GM19328 (cell line): ENCODE measurements around the gene BMP2.

Experiments
- ATAC-seq: cut with Tn5 transposase; IDR thresholded peaks from one replicate; pipeline ENCODE4 v1.9.1; 2021; ENCODE audit warnings: mild to moderate bottlenecking, moderate library complexity; ENCODE audit not compliant: unreplicated experiment

Gene BMP2

DNA sequence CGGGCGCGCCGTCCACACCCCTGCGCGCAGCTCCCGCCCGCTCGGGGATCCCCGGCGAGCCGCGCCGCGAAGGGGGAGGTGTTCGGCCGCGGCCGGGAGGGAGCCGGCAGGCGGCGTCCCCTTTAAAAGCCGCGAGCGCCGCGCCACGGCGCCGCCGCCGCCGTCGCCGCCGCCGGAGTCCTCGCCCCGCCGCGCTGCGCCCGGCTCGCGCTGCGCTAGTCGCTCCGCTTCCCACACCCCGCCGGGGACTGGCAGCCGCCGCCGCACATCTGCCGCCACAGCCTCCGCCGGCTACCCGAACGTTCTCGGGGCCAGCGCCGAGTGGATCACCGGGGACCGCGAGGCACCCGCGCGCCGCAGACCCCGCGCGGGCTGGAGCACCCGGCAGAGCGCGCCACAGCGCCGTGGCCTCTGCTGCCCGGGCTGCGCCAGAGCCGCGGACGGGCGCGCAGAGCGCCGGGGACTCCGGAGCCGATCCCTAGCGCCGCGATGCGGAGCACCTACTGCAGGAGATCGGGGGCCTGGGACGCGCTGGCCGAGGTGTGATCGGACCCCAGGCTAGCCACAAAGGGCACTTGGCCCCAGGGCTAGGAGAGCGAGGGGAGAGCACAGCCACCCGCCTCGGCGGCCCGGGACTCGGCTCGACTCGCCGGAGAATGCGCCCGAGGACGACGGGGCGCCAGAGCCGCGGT, at the start of gene BMP2:
BMP2 (plus strand) TSS at position 151 of the 692 bp plus-strand sequence. CDS start 2,441 bp downstream, outside the sequence.
- ATAC-seq, result peak; percentile 68

DNA sequence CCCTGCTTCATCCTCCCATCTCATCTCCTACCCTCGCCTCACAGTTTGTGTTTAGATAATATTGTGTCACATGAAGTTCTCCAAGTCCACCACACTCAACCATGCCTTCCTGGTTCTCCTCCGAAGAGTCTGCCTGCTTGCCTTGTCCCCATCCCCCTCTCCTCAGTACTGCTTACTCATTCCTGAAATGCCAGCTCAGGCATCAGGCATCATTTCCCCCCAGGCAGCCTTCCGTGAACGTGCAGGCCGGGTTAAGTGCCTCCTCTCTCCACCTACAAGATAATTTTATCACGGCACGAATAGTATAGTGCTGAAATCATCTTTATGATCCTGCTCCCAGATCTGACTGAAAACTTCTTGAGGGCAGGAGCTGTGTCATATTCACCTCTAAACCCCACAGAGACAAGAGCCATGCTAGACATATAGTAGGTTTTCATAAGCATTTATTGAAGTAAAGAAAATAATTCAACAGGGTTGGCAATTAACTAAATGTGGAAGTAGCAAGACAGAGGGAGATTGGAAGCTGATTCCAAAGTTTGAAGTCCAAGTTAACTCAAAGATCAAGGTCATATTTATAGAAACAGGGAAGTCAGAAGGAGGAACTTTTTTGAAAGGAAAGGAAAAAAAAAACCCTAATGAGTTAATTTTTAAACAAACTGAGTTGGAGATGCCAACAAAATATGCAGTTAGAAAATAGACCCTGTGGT, 48.7 kb upstream of the BMP2 start:
- no peak for ATAC-seq

DNA sequence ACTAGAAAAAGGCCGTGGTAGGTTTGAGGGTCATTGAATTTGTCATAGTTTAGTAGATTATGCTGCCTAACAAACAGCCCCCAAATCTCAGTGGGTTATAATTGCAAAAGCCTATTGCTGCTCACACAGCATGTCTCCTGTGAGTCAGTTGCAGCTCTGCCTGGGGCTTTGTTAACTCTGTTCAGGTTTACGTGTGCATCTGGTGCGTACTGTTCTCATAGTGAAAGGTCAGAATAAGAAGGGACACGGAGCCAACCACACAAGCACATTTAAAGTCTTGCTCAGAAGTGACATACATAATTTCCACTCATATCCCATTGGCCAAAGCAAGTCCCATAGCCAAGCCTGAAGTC, 48.1 kb upstream of the BMP2 start:
- no peak for ATAC-seq

DNA sequence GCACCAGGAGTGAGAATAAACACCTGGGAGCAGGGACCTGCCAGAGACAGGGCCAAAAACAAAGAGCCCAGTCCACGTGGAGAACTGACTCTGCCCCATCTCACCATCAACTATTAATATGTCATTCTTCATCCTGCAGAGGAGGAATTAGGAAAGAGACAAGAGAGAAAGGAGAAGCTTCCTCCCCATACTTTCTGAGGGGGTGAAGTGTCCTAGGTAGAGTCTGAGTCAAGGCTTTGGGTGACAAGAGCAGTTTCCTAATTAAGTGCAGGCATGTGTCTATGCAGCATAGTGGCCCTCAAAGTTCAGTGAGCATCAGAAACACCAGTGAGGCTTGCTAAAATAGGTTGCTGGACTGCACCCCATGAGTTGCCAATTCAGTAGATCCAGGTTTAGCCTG, 40.7 kb upstream of the BMP2 start:
- ATAC-seq, result no peak

DNA sequence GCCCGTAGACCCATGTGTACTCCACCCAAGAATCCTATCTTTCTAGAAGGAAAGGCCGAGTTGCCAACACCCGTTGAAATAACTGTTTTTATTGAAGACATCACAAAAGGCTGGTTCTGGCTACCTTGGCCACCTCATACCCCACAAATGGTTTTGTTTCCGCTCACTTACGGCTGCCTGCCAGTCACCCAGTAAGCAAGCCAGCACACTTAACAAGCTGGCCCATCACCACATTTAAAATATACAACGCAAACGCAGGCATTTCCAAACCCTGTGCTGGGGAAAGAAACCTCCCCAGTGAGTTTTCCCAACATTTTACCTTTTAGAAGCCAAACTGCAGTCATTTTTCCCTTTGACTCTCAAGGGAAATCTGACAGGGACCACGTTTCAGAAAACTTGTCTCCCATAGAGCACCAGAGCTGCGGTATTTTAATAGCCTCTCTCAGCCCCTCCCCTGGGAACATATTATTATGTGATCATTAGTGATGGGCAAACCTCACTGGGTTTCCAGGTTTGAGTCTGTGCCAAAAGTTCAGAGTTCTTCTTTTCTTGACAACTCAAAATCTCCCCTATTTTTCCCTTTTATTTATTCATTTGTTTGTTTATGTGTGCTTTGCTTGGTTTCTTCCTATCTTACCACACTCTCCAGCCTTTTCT, 36.7 kb upstream of the BMP2 start:
- ATAC-seq, result no peak

DNA sequence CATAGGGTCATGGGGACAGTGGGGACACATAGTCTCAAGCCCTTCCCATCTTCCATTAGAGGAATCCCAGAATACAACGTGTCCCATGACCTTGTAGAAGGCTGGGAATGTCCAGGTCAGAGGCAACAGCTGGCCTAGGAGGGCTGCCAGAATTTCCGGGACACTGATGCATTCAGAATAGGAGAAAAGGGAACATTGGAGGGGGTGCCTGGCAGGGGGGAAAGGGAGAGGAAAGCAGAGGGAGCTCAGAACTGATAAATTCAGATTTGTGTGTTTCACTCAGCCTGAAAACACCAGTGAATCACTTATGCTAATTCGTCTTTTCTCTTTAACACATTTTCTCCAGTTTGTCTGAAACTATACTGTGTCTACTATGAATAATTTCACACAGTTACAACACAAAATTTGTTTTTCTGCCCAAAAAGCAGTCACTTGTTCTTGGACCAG, 35.5 kb upstream of the BMP2 start:
- ATAC-seq, result no peak

DNA sequence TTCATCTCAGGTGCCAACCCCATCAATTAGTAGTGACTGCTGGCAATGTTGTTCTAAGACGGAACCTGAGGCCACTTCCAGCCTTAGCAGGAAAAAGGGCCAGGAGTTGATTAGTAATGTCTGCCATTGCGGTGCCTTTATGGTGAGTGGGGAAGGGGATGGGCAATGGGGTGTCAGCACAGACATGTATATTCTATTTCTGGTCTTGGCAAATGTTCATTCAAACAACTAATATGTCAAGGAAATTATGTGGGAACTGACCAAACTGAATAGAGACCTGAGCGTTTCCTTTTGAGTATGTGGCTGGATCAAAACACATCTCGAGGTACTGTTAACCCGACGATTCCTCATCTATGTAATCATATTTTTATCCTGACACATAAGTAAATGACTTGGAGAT, 34.6 kb upstream of the BMP2 start:
- no peak for ATAC-seq

DNA sequence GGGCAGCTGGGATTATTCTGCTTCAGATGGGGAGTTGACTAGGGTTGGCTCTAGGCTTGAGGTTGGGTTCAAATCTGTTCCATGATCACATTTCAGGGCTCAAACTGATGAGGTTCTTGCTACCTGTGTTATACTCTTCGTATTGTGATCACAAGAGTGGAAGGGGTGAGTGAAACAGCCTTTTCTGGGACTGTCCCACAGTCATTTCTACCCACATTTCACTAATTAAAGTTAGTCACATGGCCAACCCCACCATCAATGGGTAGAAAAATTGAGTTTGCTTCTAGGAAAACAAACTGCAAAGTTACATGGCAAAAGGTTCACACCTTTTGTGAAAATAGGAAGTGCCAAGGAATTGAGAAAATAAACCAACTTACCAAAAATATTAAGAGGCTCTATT, 33.5 kb upstream of the BMP2 start:
- no peak for ATAC-seq

DNA sequence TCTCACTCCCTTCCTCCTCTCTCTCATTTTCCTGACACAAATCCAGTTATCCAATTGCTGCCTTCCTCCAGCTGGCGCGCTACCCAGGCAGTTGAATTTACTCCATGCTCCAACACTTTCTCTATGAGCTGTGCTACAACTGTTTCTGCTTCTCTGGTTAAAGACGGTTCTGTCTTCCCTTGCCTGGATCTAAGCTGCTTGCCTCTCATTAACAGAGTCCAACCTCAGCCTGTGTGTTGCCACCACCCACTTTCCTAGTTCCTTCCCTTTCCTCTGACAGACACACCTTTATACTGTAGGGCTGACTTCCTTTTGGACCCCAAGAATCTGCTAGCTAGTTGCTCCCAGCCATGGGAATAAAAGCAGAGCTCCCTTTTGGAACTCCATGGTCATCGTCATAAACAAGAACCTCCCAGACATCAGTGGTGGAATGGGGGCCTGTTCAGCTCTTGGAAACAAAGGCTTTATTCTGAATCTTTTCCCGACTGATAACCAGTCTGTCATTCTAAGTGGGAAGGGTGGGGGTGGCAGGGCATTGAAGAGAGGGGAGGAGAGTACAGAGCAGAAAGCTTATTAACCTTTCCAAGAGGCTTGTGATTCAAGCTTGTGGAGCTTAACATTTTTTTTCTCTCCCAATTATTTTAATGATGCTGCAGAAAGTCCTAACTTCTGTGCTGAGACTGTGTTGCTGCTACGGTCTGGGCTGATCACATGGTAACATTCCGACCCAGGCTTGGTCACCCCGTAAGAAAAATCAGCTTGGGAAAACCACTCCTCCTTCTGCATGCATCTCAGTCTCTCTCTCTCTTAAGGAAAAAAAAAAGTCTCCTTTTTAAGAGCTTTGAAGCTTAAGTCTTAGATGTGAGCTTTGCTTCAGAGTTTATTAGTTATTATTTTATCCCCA, 31.3 kb upstream of the BMP2 start:
- ATAC-seq, result no peak

DNA sequence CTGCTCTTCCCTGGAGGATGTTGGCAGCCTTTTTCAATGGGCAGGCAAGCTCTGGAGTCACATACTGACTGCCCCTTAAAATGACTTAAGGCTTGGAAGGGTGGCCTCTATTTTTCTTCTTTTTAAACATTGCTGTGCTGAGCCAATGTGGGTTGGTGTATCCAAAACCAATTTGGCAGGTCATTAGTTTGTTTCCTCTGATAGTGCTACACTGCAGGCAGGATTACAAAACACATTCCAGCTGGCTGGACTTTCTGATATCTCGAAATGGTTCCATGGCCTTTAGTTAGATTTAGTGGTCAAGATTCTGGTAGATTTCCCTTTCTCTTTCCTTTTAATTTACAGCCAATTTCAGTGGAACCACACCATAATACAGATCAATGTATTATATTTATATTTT, 28.1 kb upstream of the BMP2 start:
- no peak for ATAC-seq

DNA sequence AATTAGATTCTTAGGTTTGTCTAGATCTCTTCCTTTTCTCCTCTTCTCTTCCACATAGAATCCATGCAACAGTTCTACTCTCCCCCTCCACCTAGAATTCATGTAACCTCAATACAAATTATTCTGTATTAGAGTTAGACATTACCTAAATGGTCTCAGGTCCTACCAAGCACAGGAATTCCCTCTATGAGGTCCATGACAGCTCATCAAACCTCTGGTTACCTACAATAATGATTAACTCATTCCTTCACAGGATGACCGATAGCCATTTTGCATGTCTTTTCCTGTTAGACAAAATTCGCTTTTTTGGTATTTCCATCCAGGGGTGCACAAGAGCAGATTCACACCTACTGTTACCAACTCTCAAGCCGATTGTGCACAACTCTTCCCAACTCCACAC, 27.4 kb upstream of the BMP2 start:
- ATAC-seq, result no peak

DNA sequence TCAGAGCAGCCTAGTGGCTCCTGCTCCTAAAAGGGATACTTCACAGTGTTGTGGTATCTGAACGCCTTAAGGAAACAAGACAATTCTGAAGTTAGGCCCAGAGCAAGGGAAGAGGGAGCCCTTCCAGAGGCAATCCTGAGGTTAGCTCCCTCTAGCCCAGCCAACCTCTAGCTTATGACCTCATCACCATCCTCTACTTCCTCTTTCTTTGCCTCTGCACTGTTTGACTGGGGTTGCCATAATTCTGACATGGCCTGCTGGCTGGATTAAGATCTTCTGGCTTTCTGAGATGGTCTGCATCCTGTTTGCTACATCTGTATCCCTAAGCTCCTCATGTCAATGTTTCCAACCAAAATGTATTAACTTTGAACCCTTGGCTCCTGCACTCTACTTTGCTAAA, 23.3 kb upstream of the BMP2 start:
- no peak for ATAC-seq

DNA sequence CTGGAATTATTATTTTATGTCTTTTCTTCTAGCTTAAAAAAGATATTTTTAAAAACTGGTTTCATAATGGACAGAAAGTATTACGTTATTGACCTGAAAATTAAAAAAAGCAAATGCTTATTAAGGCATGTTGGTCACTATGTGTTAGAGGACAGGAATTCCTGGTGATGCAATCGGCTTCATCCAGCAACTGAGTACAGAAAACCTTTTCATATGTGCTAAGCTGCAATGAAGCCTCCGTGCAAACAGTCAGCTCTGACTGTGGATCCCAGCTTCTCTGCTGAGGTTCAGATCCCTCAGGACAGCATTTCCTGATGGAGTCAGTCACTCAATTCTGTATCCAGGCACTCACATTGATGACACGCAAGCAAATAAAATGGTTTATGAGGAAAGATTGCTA, 22.7 kb upstream of the BMP2 start:
- ATAC-seq, result no peak

DNA sequence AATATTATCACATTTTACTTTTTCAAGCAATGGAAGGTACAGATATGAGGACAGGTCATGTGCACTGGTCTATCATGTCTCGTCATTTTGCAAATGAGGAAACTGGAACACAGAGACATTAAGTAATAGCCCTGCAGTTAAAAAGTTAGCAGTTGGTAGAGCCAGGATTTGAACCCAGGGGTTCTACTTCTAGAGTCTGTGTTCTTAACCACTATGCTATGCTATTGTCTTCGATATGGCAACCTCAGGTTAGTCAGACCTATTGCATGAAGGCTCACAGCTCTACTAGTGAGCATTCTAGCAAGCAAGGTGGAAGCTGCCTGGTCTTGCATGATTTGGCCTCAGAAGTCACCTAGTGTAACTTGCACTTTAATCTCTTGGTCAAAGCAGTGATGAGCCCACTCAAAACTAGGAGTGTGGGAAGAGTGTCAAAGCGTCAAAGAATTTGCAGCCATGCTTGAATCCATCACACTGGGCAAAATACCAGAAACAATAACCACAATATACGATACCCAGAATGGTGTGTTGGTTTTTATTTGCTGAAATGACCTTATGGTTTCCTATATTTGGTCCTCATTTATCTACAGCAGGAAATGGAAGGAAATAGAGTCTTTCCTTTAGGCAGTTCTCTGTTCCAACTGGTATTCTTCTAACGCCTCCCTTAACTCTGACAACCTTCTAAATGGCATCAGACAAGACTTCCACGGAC, 20.4 kb upstream of the BMP2 start:
- ATAC-seq, result no peak

DNA sequence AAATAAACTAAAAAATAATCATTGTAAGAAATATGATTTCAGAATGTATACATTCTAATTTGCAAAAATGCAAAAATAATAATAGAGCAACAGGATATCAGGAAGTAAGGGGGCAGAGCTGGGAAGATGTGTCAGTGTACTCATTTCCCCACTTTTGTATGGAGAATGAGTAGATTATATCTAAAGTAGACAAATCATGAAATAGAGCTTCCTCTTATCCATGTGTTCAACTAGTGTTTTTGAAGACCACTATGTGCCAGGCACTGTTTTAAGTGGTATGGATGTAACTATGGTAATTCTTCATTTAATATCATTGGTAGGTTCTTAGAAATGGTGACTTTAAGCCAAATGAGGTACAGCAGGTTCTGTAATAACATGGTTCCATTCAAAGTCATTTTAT, 17.0 kb upstream of the BMP2 start:
- ATAC-seq, result no peak

DNA sequence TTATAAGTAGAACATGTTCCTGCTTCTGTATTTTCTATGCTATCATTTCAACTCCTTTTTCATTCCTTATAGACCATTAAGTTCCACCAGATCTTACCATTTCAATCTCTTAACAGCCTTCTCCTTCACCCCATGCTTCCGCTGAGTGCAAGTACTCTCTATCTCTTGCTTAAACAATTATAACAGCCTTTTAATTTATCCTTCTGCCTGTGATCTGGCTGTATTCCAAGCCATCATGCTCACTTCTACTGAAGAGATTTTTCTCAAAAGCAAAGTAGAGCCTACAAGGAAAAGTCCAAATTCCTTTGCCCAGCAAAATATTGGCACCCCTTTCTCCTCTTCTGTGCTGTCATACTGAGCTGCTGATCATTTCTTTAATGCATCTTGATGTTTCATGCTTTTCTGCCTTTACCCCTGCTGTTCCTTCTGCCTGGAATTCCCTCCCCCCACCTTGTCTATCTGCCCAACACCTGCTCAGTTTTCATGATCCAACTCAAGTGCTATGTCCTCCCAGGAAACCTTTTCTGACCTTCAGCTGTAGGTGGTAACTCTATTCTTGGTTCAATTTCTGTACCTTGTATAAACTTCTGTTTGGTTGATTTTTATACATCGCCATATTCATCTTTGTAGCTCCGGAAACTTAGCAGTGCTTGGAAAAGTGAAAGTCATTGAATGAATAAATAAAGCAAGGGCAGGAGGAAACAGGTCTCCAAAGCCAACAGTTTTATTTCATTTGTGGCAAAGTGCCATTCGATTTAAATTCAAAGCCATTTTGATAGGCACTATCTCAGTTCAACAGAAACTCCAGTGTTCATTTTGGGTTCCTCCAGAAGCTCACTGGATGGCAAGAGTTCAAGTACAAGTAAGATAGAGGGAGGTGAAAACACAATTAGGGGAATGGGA, 10.5 kb upstream of the BMP2 start:
- ATAC-seq, result no peak

DNA sequence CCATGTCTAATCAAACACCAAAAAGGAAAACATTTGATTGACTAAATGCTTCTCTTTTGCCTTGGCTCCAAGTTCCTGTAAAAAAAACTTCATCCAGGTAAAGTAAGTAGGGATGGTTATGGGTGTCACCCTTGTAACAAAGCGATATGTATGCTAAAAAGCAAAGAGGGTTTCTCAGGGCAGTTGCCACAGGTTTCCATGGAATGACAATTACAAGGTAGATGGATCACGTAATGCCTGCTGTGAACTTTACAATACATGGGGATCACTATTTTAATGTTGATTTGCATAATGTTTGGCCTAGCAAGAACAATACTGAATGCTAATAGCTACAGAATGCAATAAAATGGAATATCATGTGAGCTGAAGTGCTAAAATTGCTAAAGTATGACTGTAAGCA, 2.9 kb upstream of the BMP2 start:
- no peak for ATAC-seq

DNA sequence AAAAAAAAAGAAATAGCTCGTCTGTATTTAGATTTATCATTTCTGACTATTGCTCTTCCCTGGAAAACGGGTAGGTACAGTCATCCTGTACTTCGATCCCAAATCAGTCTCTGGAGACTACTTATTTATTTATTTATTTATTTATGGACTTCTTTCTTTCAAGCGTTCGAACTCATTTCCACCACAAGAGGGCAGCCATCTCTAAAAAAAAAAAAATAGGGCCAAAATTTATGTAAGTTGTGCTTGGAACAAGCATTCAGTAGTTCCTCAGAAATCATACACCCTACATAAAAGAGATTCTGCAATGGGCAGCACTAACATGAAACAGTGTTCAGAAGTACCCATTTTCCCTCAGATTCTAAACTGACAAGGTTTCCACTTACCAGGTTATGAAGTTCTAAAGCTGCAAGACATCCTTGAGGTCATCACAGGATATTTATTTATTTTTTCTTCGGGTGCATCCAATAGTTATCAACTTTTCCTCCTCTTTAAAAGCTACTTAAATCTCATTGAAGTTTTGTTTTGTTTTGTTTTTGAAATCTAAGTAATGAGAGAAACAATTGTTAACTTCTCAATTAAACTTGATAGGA, 1.9 kb upstream of the BMP2 start:
- no peak for ATAC-seq

DNA sequence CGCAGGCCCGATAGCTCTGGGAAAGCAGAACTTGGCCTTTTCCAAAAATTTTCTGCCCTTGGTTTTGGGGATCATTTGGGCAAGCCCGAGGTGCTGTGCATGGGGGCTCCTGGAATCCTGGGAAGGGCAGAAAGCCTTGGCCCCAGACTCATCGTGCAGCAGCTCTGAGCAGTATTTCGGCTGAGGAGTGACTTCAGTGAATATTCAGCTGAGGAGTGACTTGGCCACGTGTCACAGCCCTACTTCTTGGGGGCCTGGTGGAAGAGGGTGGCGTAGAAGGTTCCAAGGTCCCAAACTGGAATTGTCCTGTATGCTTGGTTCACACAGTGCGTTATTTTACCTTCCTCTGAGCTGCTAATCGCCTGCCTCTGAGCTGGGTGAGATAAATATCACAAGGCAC, 1.1 kb upstream of the BMP2 start:
- no peak for ATAC-seq
